Peyer's patch (tissue), 4 donors: ENCODE data around the gene CD48.

Source experiments
- POLR2A ChIP-seq, 2 donors: fragments of 450-650 bp; IDR thresholded peaks; one replicate each; pipeline ENCODE4 v1.5.1; 2017; ENCODE audit warnings: antibody characterized with exemption in 2 of 2, mild to moderate bottlenecking in 2 of 2, moderate library complexity in 2 of 2
- TF ChIP-seq, protein P1 (sequence below), 6 experiments: fragments of 450-650 bp in 4 of 6; fragments of 200-600 bp in 2 of 6; sonication (generic) in 1 of 6; IDR thresholded peaks; one replicate each; pipeline ENCODE4 v1.5.1; 2017 to 2019; ENCODE audit warnings: antibody characterized with exemption in 6 of 6, mild to moderate bottlenecking in 3 of 6, moderate library complexity in 1 of 6

- TF ChIP-seq, protein P1, sequence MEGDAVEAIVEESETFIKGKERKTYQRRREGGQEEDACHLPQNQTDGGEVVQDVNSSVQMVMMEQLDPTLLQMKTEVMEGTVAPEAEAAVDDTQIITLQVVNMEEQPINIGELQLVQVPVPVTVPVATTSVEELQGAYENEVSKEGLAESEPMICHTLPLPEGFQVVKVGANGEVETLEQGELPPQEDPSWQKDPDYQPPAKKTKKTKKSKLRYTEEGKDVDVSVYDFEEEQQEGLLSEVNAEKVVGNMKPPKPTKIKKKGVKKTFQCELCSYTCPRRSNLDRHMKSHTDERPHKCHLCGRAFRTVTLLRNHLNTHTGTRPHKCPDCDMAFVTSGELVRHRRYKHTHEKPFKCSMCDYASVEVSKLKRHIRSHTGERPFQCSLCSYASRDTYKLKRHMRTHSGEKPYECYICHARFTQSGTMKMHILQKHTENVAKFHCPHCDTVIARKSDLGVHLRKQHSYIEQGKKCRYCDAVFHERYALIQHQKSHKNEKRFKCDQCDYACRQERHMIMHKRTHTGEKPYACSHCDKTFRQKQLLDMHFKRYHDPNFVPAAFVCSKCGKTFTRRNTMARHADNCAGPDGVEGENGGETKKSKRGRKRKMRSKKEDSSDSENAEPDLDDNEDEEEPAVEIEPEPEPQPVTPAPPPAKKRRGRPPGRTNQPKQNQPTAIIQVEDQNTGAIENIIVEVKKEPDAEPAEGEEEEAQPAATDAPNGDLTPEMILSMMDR (IDR thresholded peaks at IDR 0.05) = no peak
- no peak for TF ChIP-seq POLR2A (IDR thresholded peaks at IDR 0.05)
Observed at GRCh38 chr1:160742428-160743127, 31.0 kb upstream of the CD48 start.
